SK-N-MC (cell line): ENCODE results near the gene ABL1.

ENCODE experiments used
- DNase-seq: peaks from one replicate; pipeline ENCODE4 v3.0.0-alpha.2; 2011; ENCODE audit warnings: low read depth, low spot score
- H3K27ac ChIP-seq: fragments of 200-600 bp; sonication (generic); 2 replicates; pipeline ENCODE4 v1.5.1; 2016; ENCODE audit warnings: mixed run types
- H3K36me3 ChIP-seq: fragments of 200-600 bp; sonication (generic); 2 replicates; pipeline ENCODE4 v1.6.1; 2017; ENCODE audit warnings: antibody characterized with exemption, low read length, mixed read lengths; ENCODE audit not compliant: insufficient read depth
- H3K4me3 ChIP-seq: fragments of 200-600 bp; sonication (generic); 2 replicates; pipeline ENCODE4 v1.5.1; 2016
- H3K9ac ChIP-seq: fragments of 200-600 bp; sonication (generic); 2 replicates; pipeline ENCODE4 v1.8.0; 2017; ENCODE audit warnings: mixed run types, mixed read lengths; ENCODE audit not compliant: insufficient read length
- H3K9me3 ChIP-seq: fragments of 200-600 bp; sonication (generic); 2 replicates; pipeline ENCODE4 v1.6.1; 2017; ENCODE audit warnings: low read depth, mild to moderate bottlenecking, antibody characterized with exemption, low read length, moderate library complexity, mixed read lengths
- EZH2 ChIP-seq: fragments of 200-600 bp; sonication (generic); IDR thresholded peaks from one replicate; pipeline ENCODE4 v1.6.1; 2017; ENCODE audit warnings: antibody characterized with exemption
- FOXP2 ChIP-seq: optimal IDR thresholded peaks from 2 replicates; pipeline ENCODE3; 2011; ENCODE audit warnings: mild to moderate bottlenecking, moderate library complexity; ENCODE audit not compliant: insufficient read depth; ENCODE audit errors: extremely low read length, control extremely low read depth
- POLR2AphosphoS5 ChIP-seq: IDR thresholded peaks from 2 replicates; pipeline ENCODE4 v1.6.1; 2012; ENCODE audit warnings: mild to moderate bottlenecking, low read depth, low read length, borderline replicate concordance

The ABL1 gene

DNA sequence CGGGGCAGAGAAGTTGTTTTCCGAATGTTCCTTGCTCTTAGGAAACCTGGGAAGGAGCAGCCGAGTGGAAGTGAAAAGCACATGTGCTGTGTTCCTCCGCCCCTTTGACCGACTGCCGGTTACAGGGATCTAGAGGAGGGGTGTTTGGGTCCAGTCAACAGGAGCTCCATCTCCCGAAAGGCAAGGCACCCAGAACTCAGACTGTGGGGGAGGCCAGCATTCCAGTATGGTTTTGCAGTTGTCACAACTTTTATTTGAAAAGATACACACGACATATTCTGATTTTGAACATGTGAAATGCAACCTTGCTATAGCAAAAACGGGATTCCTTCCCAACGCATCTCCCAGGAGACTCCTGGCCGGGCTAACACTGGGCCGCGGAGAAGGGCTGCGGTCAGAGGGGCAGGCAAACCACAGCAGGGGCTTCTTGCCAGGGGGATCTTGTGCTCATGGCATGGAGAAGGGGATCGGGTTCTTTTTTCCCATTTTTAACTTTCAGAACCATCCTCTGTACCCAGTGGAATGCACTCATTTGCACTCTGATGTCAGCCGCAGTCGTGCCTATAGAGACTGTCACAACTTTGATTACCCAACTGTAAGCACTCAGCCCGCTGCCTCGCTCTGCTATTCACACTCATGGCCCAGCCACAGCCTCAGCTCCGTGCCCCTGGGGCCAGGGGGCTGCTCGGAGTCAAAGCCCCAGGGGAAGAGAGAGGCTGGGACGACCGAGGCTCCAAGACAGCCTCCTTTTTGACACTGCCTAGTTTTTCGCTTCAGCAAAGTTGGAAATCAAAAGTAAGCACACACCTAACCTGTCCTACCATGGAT is 57.6 kb downstream of the ABL1 start:
- Histone ChIP-seq H3K27ac (no peak overlapping the region), H3K36me3 (peaks cover 5% of the 10 kb centered on the region; the same call in 1 of the 2 replicates), H3K4me3 (no peak overlapping the region), H3K9ac (no peak overlapping the region), H3K9me3 (no peaks in the 10 kb centered on the region)
- no peak for DNase-seq
- TF ChIP-seq EZH2, result no peak
- no peak for TF ChIP-seq POLR2AphosphoS5
- no peak for TF ChIP-seq FOXP2

DNA sequence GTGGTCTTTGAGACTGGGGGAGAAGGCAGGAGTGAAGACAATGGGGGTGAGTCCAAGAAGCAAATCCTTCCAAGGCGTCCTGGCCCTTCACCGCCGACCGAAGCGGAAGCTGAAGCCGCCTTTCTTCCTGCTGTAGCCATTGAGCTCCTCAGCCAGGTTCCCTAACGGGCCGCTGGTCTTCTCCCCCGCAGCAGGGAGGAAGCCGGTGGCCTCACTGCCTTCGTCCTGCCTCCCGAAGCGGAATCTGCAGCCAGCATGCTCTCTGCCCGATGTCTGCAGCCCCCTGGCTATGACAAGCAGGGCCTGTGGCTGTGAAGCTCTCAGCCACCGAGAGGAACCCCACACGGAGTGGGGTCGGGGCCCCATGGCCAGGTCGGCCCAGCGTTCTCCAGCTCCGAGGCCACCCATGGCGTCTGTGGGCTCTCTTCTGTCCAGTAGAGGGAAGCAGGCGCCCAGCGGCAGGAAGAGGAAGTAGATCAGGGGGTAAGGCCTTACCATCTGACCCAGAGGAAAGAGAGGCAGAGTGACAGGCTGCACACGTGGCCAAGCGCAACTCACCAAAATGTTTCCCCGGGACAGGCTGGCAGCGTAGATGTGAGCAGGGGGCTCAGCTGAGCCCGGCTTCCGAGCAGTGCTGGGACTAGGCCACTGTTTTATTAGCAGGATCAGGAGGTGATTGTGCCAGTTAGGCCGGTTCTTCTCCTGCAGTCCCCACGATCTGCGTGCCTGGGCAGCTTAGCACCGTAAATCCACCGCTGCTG is 58.5 kb downstream of the ABL1 start:
- no peak for DNase-seq
- no peak overlapping the region for H3K4me3 ChIP-seq
- H3K27ac ChIP-seq, result no peak overlapping the region
- no peaks in the 10 kb centered on the region for H3K9me3 ChIP-seq
- H3K9ac ChIP-seq, result no peak overlapping the region
- TF ChIP-seq EZH2 (no peak), FOXP2 (no peak), POLR2AphosphoS5 (no peak)
- peaks cover 5% of the 10 kb centered on the region; the same call in 1 of the 2 replicates for H3K36me3 ChIP-seq

GRCh38 chr9:130894546-130894945 is 59.5 kb downstream of the ABL1 start:
- H3K9ac ChIP-seq, result no peak overlapping the region
- no peak overlapping the region for H3K4me3 ChIP-seq
- no peak for DNase-seq
- H3K36me3 ChIP-seq, result peaks cover 5% of the 10 kb centered on the region; the same call in 1 of the 2 replicates
- no peaks in the 10 kb centered on the region for H3K9me3 ChIP-seq
- no peak for TF ChIP-seq POLR2AphosphoS5
- no peak for TF ChIP-seq FOXP2
- no peak for TF ChIP-seq EZH2
- H3K27ac ChIP-seq, result no peak overlapping the region

GRCh38 chr9:130895038-130895437 is 60.0 kb downstream of the ABL1 start:
- H3K27ac ChIP-seq, result no peak overlapping the region
- no peak overlapping the region for H3K9ac ChIP-seq
- H3K9me3 ChIP-seq, result no peaks in the 10 kb centered on the region
- H3K4me3 ChIP-seq, result no peak overlapping the region
- peaks cover 4% of the 10 kb centered on the region; the same call in 1 of the 2 replicates for H3K36me3 ChIP-seq
- TF ChIP-seq FOXP2 (no peak), POLR2AphosphoS5 (no peak), EZH2 (no peak)
- DNase-seq, result no peak

GRCh38 chr9:130895481-130896232 is 60.6 kb downstream of the ABL1 start:
- TF ChIP-seq EZH2 (no peak), FOXP2 (no peak), POLR2AphosphoS5 (no peak)
- no peaks in the 10 kb centered on the region for H3K36me3 ChIP-seq
- no peaks in the 10 kb centered on the region for H3K9me3 ChIP-seq
- H3K9ac ChIP-seq, result no peak overlapping the region
- DNase-seq, result no peak
- H3K27ac ChIP-seq, result no peak overlapping the region
- H3K4me3 ChIP-seq, result no peak overlapping the region

DNA sequence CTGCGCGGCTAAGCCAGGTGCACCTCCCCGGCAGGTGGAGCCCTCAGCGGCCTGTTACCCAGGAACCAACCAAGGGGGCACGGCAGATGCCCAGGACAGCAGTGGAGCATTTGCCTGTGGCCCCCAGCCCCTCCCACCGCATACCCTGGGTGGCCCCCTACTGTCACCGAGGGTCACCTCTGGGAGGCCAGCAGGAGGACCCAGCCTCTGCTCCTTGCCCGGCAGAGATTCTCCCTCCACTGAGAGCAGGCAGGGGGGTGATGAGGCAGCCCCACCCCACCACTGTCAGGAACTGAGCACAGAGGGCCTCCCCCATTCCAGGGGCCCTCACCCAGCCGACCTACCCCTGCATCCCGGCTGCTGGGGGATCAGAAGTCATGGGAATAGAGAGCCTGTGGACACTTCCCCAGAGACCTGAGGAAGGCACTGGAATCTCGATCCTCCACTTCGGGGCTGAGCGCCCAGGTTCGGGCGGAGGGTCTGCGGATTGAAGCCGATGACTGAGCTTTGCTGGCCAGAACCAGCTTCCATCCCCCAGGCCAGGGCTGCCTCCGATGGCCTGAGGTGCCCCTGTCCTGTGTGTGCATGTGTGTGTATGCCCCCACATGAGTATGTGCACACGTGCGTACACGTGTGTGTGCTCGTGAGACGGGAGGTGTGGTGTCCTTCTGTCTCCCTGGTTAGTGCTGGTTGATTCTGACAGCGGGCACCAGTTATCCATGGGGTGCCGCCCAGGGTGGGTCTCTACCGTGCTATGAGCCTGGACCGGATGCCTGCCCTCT is 61.4 kb downstream of the ABL1 start, which contains the start of gene QRFP:
QRFP (minus strand) TSS at position 580 of the 782 bp plus-strand sequence. CDS start 2,974 bp downstream, outside the sequence.
- H3K36me3 ChIP-seq, result no peaks in the 10 kb centered on the region
- no peak within 1 kb of the TSS for H3K9ac ChIP-seq
- TF ChIP-seq EZH2 (no peak), FOXP2 (no peak), POLR2AphosphoS5 (no peak)
- no peak within 1 kb of the TSS for H3K27ac ChIP-seq
- no peak within 1 kb of the TSS for H3K4me3 ChIP-seq
- DNase-seq, result no peak
- no peaks in the 10 kb centered on the region for H3K9me3 ChIP-seq

GRCh38 chr9:130897105-130897751 is 62.2 kb downstream of the ABL1 start:
- TF ChIP-seq EZH2 (no peak), FOXP2 (no peak)
- Histone ChIP-seq H3K9me3 (no peaks in the 10 kb centered on the region), H3K4me3 (no peak overlapping the region), H3K27ac (no peak overlapping the region), H3K9ac (no peak overlapping the region), H3K36me3 (no peaks in the 10 kb centered on the region)
- DNase-seq, result no peak
